Astrocyte (in vitro differentiated cells and primary cell): Measurements from ENCODE around the gene CACNG3.

Experiments
- EZH2 ChIP-seq: IDR thresholded peaks from 2 replicates; pipeline ENCODE4 v1.6.1; 2012; ENCODE audit warnings: mild to moderate bottlenecking, low read length, inconsistent platforms; ENCODE audit not compliant: insufficient read depth
- TF ChIP-seq, protein P1 (sequence below): IDR thresholded peaks from 2 replicates; pipeline ENCODE4 v1.5.1; 2011; ENCODE audit warnings: low read depth, mild to moderate bottlenecking, inconsistent platforms, low read length, moderate library complexity; ENCODE audit not compliant: insufficient read depth

DNA sequence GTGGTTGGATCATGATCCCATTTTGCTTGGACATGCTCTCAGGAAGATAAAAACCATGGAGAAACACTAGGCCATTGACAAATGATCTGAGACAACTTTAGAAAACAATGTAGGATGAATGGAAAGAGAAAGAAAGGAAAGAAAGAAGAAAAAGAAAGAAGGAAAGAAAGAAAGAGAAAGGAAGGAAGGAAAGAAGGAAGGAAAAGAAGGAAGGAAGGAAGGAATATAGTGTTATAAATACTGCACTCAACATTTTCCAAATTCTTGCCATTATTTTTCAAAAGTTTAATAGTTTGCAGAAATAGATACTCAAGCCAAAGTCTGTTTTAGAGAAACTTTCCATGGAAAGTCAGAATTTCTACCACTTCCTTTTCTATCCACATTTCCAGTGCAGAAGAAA, 39.2 kb upstream of the CACNG3 start:
- TF ChIP-seq, protein P1, sequence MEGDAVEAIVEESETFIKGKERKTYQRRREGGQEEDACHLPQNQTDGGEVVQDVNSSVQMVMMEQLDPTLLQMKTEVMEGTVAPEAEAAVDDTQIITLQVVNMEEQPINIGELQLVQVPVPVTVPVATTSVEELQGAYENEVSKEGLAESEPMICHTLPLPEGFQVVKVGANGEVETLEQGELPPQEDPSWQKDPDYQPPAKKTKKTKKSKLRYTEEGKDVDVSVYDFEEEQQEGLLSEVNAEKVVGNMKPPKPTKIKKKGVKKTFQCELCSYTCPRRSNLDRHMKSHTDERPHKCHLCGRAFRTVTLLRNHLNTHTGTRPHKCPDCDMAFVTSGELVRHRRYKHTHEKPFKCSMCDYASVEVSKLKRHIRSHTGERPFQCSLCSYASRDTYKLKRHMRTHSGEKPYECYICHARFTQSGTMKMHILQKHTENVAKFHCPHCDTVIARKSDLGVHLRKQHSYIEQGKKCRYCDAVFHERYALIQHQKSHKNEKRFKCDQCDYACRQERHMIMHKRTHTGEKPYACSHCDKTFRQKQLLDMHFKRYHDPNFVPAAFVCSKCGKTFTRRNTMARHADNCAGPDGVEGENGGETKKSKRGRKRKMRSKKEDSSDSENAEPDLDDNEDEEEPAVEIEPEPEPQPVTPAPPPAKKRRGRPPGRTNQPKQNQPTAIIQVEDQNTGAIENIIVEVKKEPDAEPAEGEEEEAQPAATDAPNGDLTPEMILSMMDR, result no peak
- TF ChIP-seq EZH2, result no peak
